ENCODE results near the gene MAFB. TPM values are rescaled to one million over a fixed set of nuclear protein-coding genes. Genes with fewer than 3 reads are reported as not detected.
A peak's percentile ranks its signal among the peaks of the same experiment; 100 is the strongest.

The MAFB gene
- total RNA-seq, 1 experiment from 2014 or later, result 15.9 TPM

DNA sequence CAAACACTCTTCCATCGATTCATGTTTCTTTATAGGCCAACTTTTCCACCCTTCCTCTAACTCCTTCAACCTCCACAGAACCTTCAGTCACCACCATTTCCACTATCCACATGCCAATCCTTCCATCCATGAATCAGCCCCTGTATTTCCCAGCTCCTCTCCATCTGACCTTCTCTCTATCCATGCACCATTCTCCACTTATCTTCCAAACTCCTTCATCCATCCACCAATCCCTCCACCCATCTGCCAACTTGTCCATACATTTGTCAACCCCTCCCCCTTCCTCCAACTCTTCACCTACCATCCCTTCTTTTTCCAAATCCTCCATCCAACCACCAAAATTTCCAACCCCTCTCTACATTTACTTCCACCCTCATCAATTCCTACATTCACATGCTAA, 49.9 kb downstream of the MAFB start:
- Mint-ChIP-seq H3K27ac (ENCODE audit: low read depth, unreplicated experiment) (peak overlapping the region; percentile 24), H3K4me1 (ENCODE audit: insufficient read depth, unreplicated experiment) (peaks cover 21% of the 10 kb centered on the region), H3K9me3 (ENCODE audit: unreplicated experiment) (no peaks in the 10 kb centered on the region), H3K4me3 (ENCODE audit: unreplicated experiment) (no peak overlapping the region), H3K36me3 (ENCODE audit: insufficient read depth, unreplicated experiment) (no peaks in the 10 kb centered on the region), H3K27me3 (ENCODE audit: insufficient read depth, unreplicated experiment) (no peaks in the 10 kb centered on the region)
- no TSS peak for BruUV-seq (replicated peaks)
- DNase-seq (ENCODE audit: unreplicated experiment), result no peak
- CTCF ChIA-PET, result interaction anchor here (0.9 to 1.6 kb wide), 3 partner anchors 9 to 374 kb away, joined by 3 to 5 read pairs (median 3); no protein-coding TSS in a partner anchor
- no peak for TF ChIP-seq CTCF (IDR thresholded peaks at IDR 0.05; ENCODE audit: unreplicated experiment)
- intact Hi-C loops (cut with micrococcal nuclease), result no loop called here
- POLR2A ChIA-PET, result interaction anchor here (1.3 to 5.6 kb wide), 5 partner anchors 10 to 214 kb away, joined by 3 to 57 read pairs (median 7); partner anchors contain the start of gene MAFB

- H3K36me3 Mint-ChIP-seq (ENCODE audit: insufficient read depth, unreplicated experiment), result no peaks in the 10 kb centered on the region
- peaks cover 23% of the 10 kb centered on the region for H3K4me1 Mint-ChIP-seq (ENCODE audit: insufficient read depth, unreplicated experiment)
- no peaks in the 10 kb centered on the region for H3K27me3 Mint-ChIP-seq (ENCODE audit: insufficient read depth, unreplicated experiment)
- ChIA-PET POLR2A (interaction anchor here (0.7 to 5.6 kb wide), 6 partner anchors 11 to 213 kb away, joined by 3 to 57 read pairs (median 6); partner anchors contain the start of gene MAFB), CTCF (interaction anchor here (0.5 to 1.6 kb wide), 4 partner anchors 12 to 1094 kb away, joined by 3 to 7 read pairs (median 4); partner anchors contain the start of gene MAFB)
- DNase-seq (ENCODE audit: unreplicated experiment), result peak; percentile 39
- H3K9me3 Mint-ChIP-seq (ENCODE audit: unreplicated experiment), result no peaks in the 10 kb centered on the region
- peak overlapping the region; percentile 24 for H3K27ac Mint-ChIP-seq (ENCODE audit: low read depth, unreplicated experiment)
- H3K4me3 Mint-ChIP-seq (ENCODE audit: unreplicated experiment), result no peak overlapping the region
- intact Hi-C loops (cut with micrococcal nuclease), result no loop called here
- no TSS peak for BruUV-seq (replicated peaks)
- no peak for TF ChIP-seq CTCF (IDR thresholded peaks at IDR 0.05; ENCODE audit: unreplicated experiment)
Observed at GRCh38 chr20:40638414-40638813, 50.6 kb downstream of the MAFB start.

GRCh38 chr20:40637176-40637575, 51.9 kb downstream of the MAFB start:
- no peaks in the 10 kb centered on the region for H3K36me3 Mint-ChIP-seq (ENCODE audit: insufficient read depth, unreplicated experiment)
- ChIA-PET POLR2A (interaction anchor here (0.7 to 6.4 kb wide), 6 partner anchors 12 to 130 kb away, joined by 3 to 62 read pairs (median 10); partner anchors contain the start of gene MAFB), CTCF (interaction anchor here (0.9 to 1.6 kb wide), 3 partner anchors 14 to 129 kb away, joined by 3 to 7 read pairs (median 6); partner anchors contain the start of gene MAFB)
- no peak overlapping the region for H3K4me3 Mint-ChIP-seq (ENCODE audit: unreplicated experiment)
- TF ChIP-seq CTCF (IDR thresholded peaks at IDR 0.05; ENCODE audit: unreplicated experiment), result no peak
- no peak for DNase-seq (ENCODE audit: unreplicated experiment)
- no peaks in the 10 kb centered on the region for H3K27me3 Mint-ChIP-seq (ENCODE audit: insufficient read depth, unreplicated experiment)
- no peaks in the 10 kb centered on the region for H3K9me3 Mint-ChIP-seq (ENCODE audit: unreplicated experiment)
- no TSS peak for BruUV-seq (replicated peaks)
- intact Hi-C loops (cut with micrococcal nuclease), result no loop called here
- peaks cover 36% of the 10 kb centered on the region for H3K4me1 Mint-ChIP-seq (ENCODE audit: insufficient read depth, unreplicated experiment)
- H3K27ac Mint-ChIP-seq (ENCODE audit: low read depth, unreplicated experiment), result no peak overlapping the region

GRCh38 chr20:40636486-40636885, 52.5 kb downstream of the MAFB start:
- CTCF ChIA-PET, result interaction anchor here (0.7 to 1.5 kb wide), 5 partner anchors 14 to 370 kb away, joined by 3 to 6 read pairs (median 4); partner anchors contain the start of gene MAFB
- H3K27me3 Mint-ChIP-seq (ENCODE audit: insufficient read depth, unreplicated experiment), result no peaks in the 10 kb centered on the region
- no TSS peak for BruUV-seq (replicated peaks)

More at GRCh38 chr20:40636486-40636885, 52.5 kb downstream of the MAFB start:
- intact Hi-C loops (cut with micrococcal nuclease), result no loop called here
- no peak overlapping the region for H3K27ac Mint-ChIP-seq (ENCODE audit: low read depth, unreplicated experiment)
- H3K9me3 Mint-ChIP-seq (ENCODE audit: unreplicated experiment), result no peaks in the 10 kb centered on the region
- POLR2A ChIA-PET, result interaction anchor here (0.7 to 6.4 kb wide), 6 partner anchors 13 to 350 kb away, joined by 3 to 62 read pairs (median 8); partner anchors contain the start of gene MAFB
- H3K4me1 Mint-ChIP-seq (ENCODE audit: insufficient read depth, unreplicated experiment), result peaks cover 40% of the 10 kb centered on the region
- no peaks in the 10 kb centered on the region for H3K36me3 Mint-ChIP-seq (ENCODE audit: insufficient read depth, unreplicated experiment)
- DNase-seq (ENCODE audit: unreplicated experiment), result no peak
- H3K4me3 Mint-ChIP-seq (ENCODE audit: unreplicated experiment), result no peak overlapping the region
- no peak for TF ChIP-seq CTCF (IDR thresholded peaks at IDR 0.05; ENCODE audit: unreplicated experiment)
